NT2/D1 (cell line): ENCODE results near the gene ZFP36L1.

Experiments
- YY1 ChIP-seq: IDR thresholded peaks from 2 replicates; pipeline ENCODE4 v1.6.1; 2011; ENCODE audit not compliant: insufficient read length, insufficient read depth
- ZNF274 ChIP-seq: IDR thresholded peaks from 2 replicates; pipeline ENCODE4 v1.6.1; 2011; ENCODE audit warnings: mild to moderate bottlenecking, low read depth, low read length

DNA sequence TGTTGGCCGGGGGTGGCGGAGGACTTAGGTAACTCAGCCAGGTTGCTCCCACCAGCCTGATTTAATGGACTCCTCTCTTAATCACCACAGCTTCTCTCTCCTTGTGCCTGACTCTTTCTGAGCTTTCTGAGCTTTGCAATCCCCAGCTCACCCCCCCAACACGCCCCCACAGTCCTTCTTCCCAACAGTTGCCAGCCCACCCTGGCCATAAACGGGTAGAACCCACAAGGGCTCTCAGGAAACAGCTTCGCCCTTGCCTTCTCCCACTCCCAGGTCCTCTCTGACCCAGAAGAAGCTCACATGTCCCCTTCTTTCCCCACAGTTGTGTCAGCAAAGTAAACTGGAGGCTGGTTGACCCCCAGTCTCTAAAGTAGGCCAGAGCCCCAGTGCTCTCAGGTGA, 32.9 kb downstream of the ZFP36L1 start:
- TF ChIP-seq YY1 (no peak), ZNF274 (no peak)
